PC-9 (cell line): Measurements from ENCODE around the gene RXRA. TPM values are rescaled to one million over a fixed set of nuclear protein-coding genes. Genes with fewer than 3 reads are reported as not detected.

Experiments
- BruUV-seq: library from RNA; stranded (reverse); fragments of 400-500 nt; replicated peaks from 2 replicates; lab custom pipeline; 2021; lab: Mats Ljungman, UMichigan
- CTCF ChIA-PET: fragments of 300-600 bp; sonication (Branson Sonifier 250); formaldehyde crosslinking; loops from one replicate; lab custom pipeline; 2022; ENCODE audit warnings: antibody characterized with exemption; lab: Charles Lee
- POLR2A ChIA-PET: fragments of 300-600 bp; sonication (Branson Sonifier 250); formaldehyde crosslinking; loops from one replicate; lab custom pipeline; 2022; ENCODE audit warnings: antibody characterized with exemption; ENCODE audit not compliant: unreplicated experiment; lab: Charles Lee
- DNase-seq, 2 experiments: peaks; one replicate each; pipeline versions ENCODE4 v3.0.0 to v3.0.0-alpha.2; 2015 to 2022; ENCODE audit warnings: mixed read lengths in 1 of 2
- H2AFZ ChIP-seq: fragments of 200-600 bp; sonication (generic); 2 replicates; pipeline ENCODE4 v1.8.1; 2017; ENCODE audit warnings: antibody characterized with exemption
- H3F3A ChIP-seq: fragments of 200-600 bp; sonication (generic); 2 replicates; pipeline ENCODE4 v1.8.1; 2017; ENCODE audit warnings: antibody characterized with exemption, mild to moderate bottlenecking, low read depth; ENCODE audit not compliant: insufficient read depth
- H3K27ac ChIP-seq: fragments of 200-600 bp; sonication (generic); 2 replicates; pipeline ENCODE4 v1.6.1; 2016; ENCODE audit warnings: mixed run types
- H3K27me3 ChIP-seq: fragments of 200-600 bp; sonication (generic); 2 replicates; pipeline ENCODE4 v1.6.1; 2016; ENCODE audit warnings: low read depth, mixed run types; ENCODE audit not compliant: insufficient read depth
- H3K36me3 ChIP-seq: fragments of 200-600 bp; sonication (generic); 2 replicates; pipeline ENCODE4 v1.6.1; 2016; ENCODE audit warnings: low read depth, mixed run types
- H3K4me1 ChIP-seq: fragments of 200-600 bp; sonication (generic); replicated peaks from 2 replicates; pipeline ENCODE4 v1.6.1; 2016; ENCODE audit warnings: mixed run types; ENCODE audit not compliant: insufficient read depth
- H3K4me2 ChIP-seq: fragments of 200-600 bp; sonication (generic); 2 replicates; pipeline ENCODE4 v1.6.1; 2017; ENCODE audit warnings: mixed run types
- H3K4me3 ChIP-seq: fragments of 200-600 bp; sonication (generic); 2 replicates; pipeline ENCODE4 v1.6.1; 2016; ENCODE audit warnings: mixed run types
- H3K79me2 ChIP-seq: fragments of 200-600 bp; sonication (generic); 2 replicates; pipeline ENCODE4 v1.6.1; 2017; ENCODE audit warnings: low read depth, mixed run types
- H3K9me2 ChIP-seq: fragments of 200-600 bp; sonication (generic); 2 replicates; pipeline ENCODE4 v1.8.1; 2017; ENCODE audit warnings: mild to moderate bottlenecking; ENCODE audit not compliant: insufficient read depth
- H3K9me3 ChIP-seq: fragments of 200-600 bp; sonication (generic); 2 replicates; pipeline ENCODE4 v1.8.1; 2016; ENCODE audit warnings: low read depth; ENCODE audit not compliant: insufficient read depth
- H4K20me1 ChIP-seq: fragments of 200-600 bp; sonication (generic); 2 replicates; pipeline ENCODE4 v1.8.1; 2017; ENCODE audit not compliant: insufficient read depth
- CTCF ChIP-seq: fragments of 200-600 bp; sonication (generic); conservative IDR thresholded peaks from 2 replicates; pipeline ENCODE4 v1.6.1; 2017; ENCODE audit warnings: mixed run types, antibody characterized with exemption, mild to moderate bottlenecking, moderate library complexity
- EZH2 ChIP-seq: fragments of 200-600 bp; sonication (generic); IDR thresholded peaks from 2 replicates; pipeline ENCODE4 v1.8.0; 2017; ENCODE audit warnings: antibody characterized with exemption, low read depth
- intact Hi-C: fragments of 100-400 bp; cut with micrococcal nuclease; formaldehyde crosslinking; loops from one replicate; pipeline ENCODE4 v1.10.0; 2022; ENCODE audit not compliant: unreplicated experiment
- total RNA-seq: library from RNA; stranded (reverse); gene quantifications from 2 replicates; pipeline ENCODE4 v1.2.3, GENCODE V29; 2021

RXRA gene
- total RNA-seq, 1 experiment from 2014 or later: 146 TPM

DNA sequence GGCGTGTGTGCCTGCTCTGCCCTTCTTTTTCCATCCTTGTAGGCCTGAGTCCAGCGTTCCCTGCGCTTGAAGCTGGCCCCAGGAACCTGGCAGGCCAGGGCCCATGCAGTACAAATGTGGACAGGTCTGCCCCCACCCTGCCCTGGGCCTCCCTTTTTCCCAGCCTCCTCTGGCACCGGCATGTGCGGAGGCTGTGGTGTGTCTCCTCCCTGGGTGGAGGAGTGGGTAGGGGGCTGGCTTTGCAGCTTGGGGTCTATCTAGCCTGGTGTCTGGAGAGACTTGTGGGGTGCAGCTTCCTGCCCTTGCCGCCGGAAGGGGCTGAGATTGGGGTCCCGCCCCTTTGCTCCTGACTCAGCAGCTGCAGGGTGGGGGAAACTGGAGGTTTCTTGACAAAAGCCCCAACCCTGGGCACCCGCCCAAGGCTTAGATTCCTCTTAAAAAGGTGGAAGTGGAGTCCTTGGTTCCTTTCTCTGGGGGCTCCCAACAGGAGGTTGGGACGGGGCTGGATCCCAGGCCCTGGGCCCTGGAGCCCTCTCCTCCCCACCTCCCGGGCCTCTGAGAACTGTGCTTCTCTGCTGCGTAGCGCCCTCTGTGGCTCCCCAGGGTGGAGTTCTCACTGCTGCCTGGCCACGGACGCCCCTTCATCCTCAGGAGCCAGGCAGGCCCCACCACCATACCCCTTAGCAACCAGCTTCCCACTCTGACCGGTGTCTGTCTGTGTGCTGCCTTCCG lies 18.0 kb downstream of the RXRA start:
- no peaks in the 10 kb centered on the region for H3K4me1 ChIP-seq
- peaks cover 95% of the 10 kb centered on the region for H4K20me1 ChIP-seq
- H3K27ac ChIP-seq: no peak overlapping the region
- TF ChIP-seq EZH2 (no peak), CTCF (no peak)
- no peaks in the 10 kb centered on the region for H3K9me2 ChIP-seq
- peaks cover 100% of the 10 kb centered on the region for H3K79me2 ChIP-seq
- POLR2A ChIA-PET: no interaction called here
- CTCF ChIA-PET: no interaction called here
- H3K4me2 ChIP-seq: no peak overlapping the region
- BruUV-seq: no TSS peak
- no peaks in the 10 kb centered on the region for H3K36me3 ChIP-seq
- no peaks in the 10 kb centered on the region for H3F3A ChIP-seq
- intact Hi-C loops: no loop called here
- H2AFZ ChIP-seq: no peak overlapping the region
- no peak overlapping the region for H3K4me3 ChIP-seq
- no peaks in the 10 kb centered on the region for H3K27me3 ChIP-seq
- no peak for DNase-seq
- H3K9me3 ChIP-seq: no peaks in the 10 kb centered on the region

DNA sequence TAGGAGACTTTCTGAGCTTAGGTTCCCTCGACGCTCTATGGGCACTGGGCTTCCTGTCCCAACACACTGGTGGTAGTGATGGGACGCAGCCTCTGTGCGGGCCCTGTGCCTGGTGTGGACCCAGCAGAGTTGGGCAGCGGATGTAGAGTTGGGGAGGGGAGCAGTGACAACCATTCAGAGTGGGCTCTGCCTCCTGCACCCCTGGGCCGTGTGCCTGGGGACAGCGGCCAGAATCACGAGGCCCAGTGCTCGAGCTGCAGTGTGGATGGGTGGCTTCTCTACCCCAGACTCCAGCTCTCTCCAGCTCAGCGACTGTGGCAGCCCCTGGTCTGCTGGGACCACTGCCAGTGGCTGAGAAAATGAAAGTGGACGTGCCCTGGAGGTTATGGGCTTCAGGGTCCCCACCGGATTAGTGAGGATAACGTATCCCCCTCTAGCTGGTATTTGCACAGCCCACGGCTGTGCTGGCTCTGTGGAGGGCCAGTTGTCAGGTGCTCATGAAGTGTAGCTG lies 18.6 kb downstream of the RXRA start:
- Histone ChIP-seq H3K9me3 (no peaks in the 10 kb centered on the region), H3K9me2 (no peaks in the 10 kb centered on the region), H3K27me3 (no peaks in the 10 kb centered on the region), H3F3A (no peaks in the 10 kb centered on the region), H2AFZ (no peak overlapping the region), H4K20me1 (peaks cover 89% of the 10 kb centered on the region), H3K4me1 (no peaks in the 10 kb centered on the region), H3K4me3 (no peak overlapping the region), H3K4me2 (no peak overlapping the region), H3K79me2 (peaks cover 98% of the 10 kb centered on the region), H3K27ac (no peak overlapping the region), H3K36me3 (no peaks in the 10 kb centered on the region)
- TF ChIP-seq EZH2 (no peak), CTCF (no peak)
- intact Hi-C loops: no loop called here
- BruUV-seq: no TSS peak
- POLR2A ChIA-PET: no interaction called here
- DNase-seq: no peak
- CTCF ChIA-PET: no interaction called here

GRCh38 chr9:134345737-134346136 lies 19.5 kb downstream of the RXRA start:
- H3K4me1 ChIP-seq: no peaks in the 10 kb centered on the region
- H2AFZ ChIP-seq: no peak overlapping the region
- CTCF ChIA-PET: no interaction called here
- H3K79me2 ChIP-seq: peaks cover 98% of the 10 kb centered on the region
- H3K9me2 ChIP-seq: no peaks in the 10 kb centered on the region
- TF ChIP-seq EZH2 (no peak), CTCF (no peak)
- H3K27me3 ChIP-seq: no peaks in the 10 kb centered on the region
- intact Hi-C loops: no loop called here
- no TSS peak for BruUV-seq
- H3K27ac ChIP-seq: no peak overlapping the region
- H3F3A ChIP-seq: no peaks in the 10 kb centered on the region
- peaks cover 86% of the 10 kb centered on the region for H4K20me1 ChIP-seq
- no peak overlapping the region for H3K4me3 ChIP-seq
- POLR2A ChIA-PET: no interaction called here
- H3K36me3 ChIP-seq: no peaks in the 10 kb centered on the region
- H3K4me2 ChIP-seq: no peak overlapping the region
- H3K9me3 ChIP-seq: no peaks in the 10 kb centered on the region
- DNase-seq: no peak
